Muscle layer of duodenum (tissue), 2 donors: ENCODE measurements around the gene S100A8.
"Not testable (repeated sequence)": the region's sequence is repeated elsewhere in the genome, so short reads cannot be mapped to it uniquely, and the experiment has no call there.

Experiments used
- H3K27ac ChIP-seq: one replicate; pipeline ENCODE4 v1.7.0; 2013; ENCODE audit warnings: mild to moderate bottlenecking, low read length
- H3K27me3 ChIP-seq: one replicate; pipeline ENCODE4 v1.7.0; 2013; ENCODE audit warnings: low read depth, mild to moderate bottlenecking, control low read depth, low read length
- H3K36me3 ChIP-seq, 2 donors: one replicate each; pipeline ENCODE4 v1.7.0; 2013; ENCODE audit warnings: low read length in 2 of 2, control low read depth in 1 of 2, mild to moderate bottlenecking in 1 of 2; ENCODE audit not compliant: insufficient read depth in 2 of 2, control insufficient read depth in 1 of 2
- H3K4me1 ChIP-seq, 2 donors: one replicate each; pipeline ENCODE4 v1.7.0; 2013; ENCODE audit warnings: low read length in 2 of 2, mild to moderate bottlenecking in 2 of 2, control low read depth in 1 of 2, moderate library complexity in 1 of 2; ENCODE audit not compliant: insufficient read depth in 2 of 2, control insufficient read depth in 1 of 2
- H3K4me3 ChIP-seq, 2 donors: one replicate each; pipeline ENCODE4 v1.7.0; 2013; ENCODE audit warnings: low read length in 2 of 2, low read depth in 1 of 2, mild to moderate bottlenecking in 1 of 2
- H3K9me3 ChIP-seq, 2 donors: one replicate each; pipeline ENCODE4 v1.7.0; 2013; ENCODE audit warnings: low read length in 2 of 2, control low read depth in 1 of 2, mild to moderate bottlenecking in 1 of 2; ENCODE audit not compliant: control insufficient read depth in 1 of 2
- donor health status: healthy.

Gene S100A8

DNA sequence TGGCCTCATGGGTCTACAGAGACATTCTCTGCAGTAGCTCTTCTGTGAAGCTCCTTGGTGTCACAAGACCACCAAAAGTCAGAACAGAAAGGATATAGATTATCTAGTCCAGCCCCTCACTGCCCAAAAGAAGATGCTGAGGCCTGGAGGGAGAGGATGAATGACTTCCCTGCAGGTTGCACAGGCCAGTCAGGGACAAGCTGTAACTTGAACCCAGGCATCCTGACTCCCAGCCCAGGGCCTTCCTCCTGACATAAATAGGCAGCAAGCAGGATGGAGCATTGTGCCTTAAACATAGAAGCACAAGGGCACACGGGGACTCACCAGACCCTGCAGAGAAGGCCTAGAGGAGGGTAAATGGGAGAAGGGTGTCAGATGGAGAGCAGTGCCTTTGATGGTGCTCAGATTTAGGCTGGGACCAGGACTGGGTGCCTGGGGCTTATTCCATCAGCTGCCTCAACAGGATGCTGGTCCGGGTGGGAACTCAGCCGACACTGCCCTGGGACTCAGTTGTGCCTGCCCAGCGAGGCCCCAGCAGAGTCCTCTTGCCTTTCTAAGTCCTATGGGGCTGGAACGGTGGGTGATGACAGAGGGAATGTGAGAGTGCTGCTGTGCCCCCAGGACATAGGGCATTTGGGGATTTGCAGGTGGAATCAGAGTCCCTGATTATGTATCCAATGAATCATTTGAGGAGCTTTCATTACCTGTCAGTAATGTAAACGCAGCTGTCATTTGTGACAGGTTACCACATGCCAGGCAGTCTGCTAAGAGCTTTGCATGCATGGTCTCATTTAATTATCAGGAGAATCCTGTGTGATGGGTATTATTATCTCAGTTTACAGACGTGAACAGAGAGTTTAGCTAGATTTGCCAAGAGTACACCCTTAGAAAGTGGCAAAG lies 38.6 kb upstream of the S100A8 start:
- Histone ChIP-seq H3K27me3 (no peaks in the 10 kb centered on the region), H3K27ac (no peak overlapping the region)

DNA sequence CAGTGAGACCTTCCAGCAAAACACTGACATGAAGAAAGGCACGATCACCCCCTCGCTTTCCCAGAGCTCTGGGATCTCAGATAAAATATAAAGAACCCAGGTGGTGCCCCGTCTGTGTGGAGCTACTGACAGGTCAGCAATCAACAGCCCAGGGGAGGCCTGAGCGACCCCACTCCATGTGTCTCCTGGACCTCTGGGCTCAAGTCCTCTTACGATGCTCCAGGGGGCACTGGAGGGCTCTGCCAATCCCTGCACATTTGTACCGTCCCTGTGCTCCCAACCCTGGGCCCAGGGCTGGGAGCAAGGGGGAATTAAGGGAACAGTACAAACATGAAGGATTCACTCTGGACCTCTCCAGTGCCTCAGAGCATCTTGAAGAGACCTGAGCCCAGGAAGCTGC lies 37.9 kb upstream of the S100A8 start:
- H3K27ac ChIP-seq: no peak overlapping the region
- H3K4me1 ChIP-seq: no peaks in the 10 kb centered on the region
- H3K27me3 ChIP-seq: no peaks in the 10 kb centered on the region
- H3K9me3 ChIP-seq: no peaks in the 10 kb centered on the region
- no peak overlapping the region for H3K4me3 ChIP-seq
- no peaks in the 10 kb centered on the region for H3K36me3 ChIP-seq

More for the DNA sequence above, 38.6 kb upstream of the S100A8 start:
- Histone ChIP-seq H3K4me3 (no peak overlapping the region), H3K36me3 (no peaks in the 10 kb centered on the region), H3K4me1 (no peaks in the 10 kb centered on the region), H3K9me3 (no peaks in the 10 kb centered on the region)

DNA sequence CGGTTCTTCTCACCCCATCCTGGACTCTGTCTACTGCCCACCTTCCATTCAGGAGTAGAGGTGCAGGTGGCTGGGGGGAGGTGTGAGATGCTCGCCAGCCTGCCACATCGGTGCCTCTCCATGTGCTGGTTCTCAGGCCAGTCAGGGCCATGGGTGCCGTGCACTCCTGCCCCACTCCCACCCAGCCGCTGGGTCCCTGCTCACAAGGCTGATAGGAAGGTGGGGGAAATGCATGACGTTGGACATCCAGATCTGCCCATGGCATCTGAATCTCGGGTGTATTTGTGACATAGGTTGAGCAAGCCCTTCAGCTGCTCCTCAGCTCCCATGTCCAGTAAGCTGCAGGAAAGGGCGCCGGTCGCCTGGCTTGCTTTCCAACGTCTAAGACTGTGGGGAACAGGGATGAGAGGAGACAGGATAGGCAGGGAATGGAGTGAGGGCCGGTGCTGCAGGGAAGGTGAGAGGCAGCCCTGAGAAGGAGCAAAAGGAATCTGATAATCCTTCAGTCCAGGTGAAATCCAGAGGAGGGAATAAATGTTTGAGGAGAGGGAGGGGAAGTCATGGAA lies 37.3 kb upstream of the S100A8 start:
- Histone ChIP-seq H3K27me3 (no peaks in the 10 kb centered on the region), H3K9me3 (no peaks in the 10 kb centered on the region), H3K4me3 (no peak overlapping the region), H3K4me1 (no peaks in the 10 kb centered on the region), H3K36me3 (no peaks in the 10 kb centered on the region), H3K27ac (no peak overlapping the region)

DNA sequence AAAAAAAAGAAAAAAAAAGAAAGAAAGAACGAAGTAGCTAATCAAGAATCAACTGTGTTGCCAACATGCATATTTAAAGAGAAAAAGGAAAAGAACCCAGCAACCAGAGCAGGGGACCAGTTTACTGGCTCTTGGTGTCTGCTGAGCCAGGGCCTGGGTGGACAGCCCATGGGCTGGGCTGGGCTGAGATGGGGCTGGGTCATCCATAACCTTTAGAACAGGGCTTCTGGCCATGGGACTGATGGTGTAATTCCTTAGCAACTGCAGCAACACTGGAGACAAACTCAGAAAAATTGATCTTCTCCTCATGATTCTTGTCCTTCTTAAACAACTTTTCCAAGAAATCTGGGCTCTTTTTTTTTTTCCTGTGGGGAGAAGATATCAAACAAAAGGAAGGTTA lies 35.9 kb upstream of the S100A8 start:
- Histone ChIP-seq H3K4me3 (no peak overlapping the region), H3K9me3 (no peaks in the 10 kb centered on the region), H3K27me3 (no peaks in the 10 kb centered on the region), H3K27ac (no peak overlapping the region), H3K36me3 (no peaks in the 10 kb centered on the region), H3K4me1 (no peaks in the 10 kb centered on the region)

DNA sequence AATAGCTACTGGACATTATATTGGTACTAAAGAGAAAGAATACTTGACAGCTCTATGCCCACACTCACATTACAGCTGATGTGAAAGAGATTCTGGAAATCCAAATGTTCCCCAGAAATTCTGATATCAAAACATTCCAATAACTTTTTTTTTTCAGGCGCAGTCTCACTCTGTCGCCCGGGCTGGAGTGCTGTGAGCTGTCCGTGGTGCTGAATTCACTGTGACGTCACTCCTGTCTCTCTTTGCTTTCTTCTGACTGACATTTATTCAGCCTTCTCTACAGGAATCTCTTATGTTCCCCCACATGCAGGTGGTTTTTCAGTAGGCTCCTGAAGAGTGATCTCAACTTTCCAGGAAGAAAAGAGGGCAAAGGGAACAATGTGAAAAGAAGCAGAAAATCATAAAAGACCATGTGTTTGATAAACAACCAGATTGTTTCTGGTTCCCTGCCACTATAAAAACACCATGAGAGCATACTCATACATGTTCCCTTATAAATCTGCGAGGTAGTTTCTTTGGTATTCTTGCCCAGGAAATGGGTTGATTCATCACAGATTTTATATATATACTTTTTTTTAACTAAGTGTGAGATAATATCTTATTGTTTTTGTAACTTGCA lies 31.7 kb upstream of the S100A8 start:
- Histone ChIP-seq H3K36me3 (no peaks in the 10 kb centered on the region), H3K27me3 (no peaks in the 10 kb centered on the region), H3K9me3 (no peaks in the 10 kb centered on the region), H3K27ac (no peak overlapping the region), H3K4me3 (no peak overlapping the region), H3K4me1 (no peaks in the 10 kb centered on the region)

DNA sequence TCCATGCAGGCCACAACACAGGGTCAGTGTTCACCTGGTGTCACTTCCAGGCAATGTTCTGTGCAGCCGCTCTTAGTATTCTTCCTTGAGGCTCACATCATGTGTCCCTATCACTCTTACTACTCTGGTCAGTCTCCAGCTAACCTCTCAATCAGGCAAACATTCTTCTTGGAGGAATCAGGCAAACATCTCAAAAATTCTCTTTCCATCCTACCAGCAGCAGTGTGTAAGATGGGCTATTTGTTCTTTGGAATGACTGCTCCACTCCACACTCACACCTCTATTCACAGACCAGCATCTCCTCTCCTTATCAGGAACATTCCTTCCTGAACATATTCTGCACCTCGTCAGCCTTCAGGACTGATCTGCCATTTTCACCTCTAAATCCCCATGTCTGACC lies 29.4 kb upstream of the S100A8 start:
- Histone ChIP-seq H3K9me3 (no peaks in the 10 kb centered on the region), H3K27me3 (no peaks in the 10 kb centered on the region), H3K4me3 (no peak overlapping the region), H3K4me1 (no peaks in the 10 kb centered on the region), H3K27ac (no peak overlapping the region), H3K36me3 (no peaks in the 10 kb centered on the region)

DNA sequence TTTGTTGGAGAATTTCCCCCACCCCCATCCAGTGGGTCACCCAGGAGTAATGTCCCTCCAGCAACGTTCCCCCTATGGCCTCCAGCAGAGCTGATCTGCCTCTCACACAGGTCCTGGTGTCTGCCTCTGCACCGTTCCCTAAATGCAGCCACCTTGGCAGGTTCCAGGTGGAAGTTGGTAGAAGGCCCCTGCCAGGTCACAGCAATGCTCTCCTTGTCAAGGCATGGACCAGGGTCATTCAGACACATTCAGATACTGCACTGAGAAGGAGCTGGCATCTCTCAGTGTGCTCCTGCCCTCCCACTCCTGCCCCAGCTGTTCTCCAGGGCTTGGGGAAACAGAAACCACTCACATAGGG lies 28.5 kb upstream of the S100A8 start:
- H3K9me3 ChIP-seq, H3K36me3 ChIP-seq, H3K27me3 ChIP-seq: not testable (repeated sequence)

DNA sequence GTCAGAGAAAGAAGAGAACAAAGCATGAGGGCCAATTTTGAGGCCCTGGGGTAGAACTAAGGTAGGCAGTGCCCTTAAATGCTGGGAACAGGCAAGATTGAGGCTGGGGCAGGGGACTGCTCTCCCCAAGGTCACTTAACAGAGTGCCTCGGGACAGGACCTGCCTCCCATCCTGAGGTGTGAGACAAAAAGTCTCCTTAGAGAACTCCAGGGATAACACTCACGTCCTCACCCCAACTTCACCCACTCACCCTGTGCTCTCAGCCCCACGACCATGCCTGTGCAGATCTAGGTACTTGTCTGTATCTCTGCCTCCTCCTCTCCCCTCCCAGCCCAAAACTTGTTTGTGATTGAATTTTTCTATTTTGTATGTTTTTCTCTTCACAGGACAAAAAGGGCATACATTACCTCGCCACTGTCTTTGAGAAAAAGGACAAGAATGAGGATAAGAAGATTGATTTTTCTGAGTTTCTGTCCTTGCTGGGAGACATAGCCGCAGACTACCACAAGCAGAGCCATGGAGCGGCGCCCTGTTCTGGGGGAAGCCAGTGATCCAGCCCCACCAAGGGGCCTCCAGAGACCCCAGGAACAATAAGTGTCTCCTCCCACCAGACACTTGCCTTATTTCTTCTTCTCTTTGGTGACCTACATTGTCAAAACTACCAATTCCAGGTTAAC lies 28.0 kb upstream of the S100A8 start:
- not testable (repeated sequence) for H3K4me1 ChIP-seq, H3K9me3 ChIP-seq, H3K4me3 ChIP-seq, H3K36me3 ChIP-seq, H3K27me3 ChIP-seq, H3K27ac ChIP-seq

More for the DNA sequence above, 28.5 kb upstream of the S100A8 start:
- H3K27ac ChIP-seq, H3K4me1 ChIP-seq, H3K4me3 ChIP-seq: not testable (repeated sequence)

DNA sequence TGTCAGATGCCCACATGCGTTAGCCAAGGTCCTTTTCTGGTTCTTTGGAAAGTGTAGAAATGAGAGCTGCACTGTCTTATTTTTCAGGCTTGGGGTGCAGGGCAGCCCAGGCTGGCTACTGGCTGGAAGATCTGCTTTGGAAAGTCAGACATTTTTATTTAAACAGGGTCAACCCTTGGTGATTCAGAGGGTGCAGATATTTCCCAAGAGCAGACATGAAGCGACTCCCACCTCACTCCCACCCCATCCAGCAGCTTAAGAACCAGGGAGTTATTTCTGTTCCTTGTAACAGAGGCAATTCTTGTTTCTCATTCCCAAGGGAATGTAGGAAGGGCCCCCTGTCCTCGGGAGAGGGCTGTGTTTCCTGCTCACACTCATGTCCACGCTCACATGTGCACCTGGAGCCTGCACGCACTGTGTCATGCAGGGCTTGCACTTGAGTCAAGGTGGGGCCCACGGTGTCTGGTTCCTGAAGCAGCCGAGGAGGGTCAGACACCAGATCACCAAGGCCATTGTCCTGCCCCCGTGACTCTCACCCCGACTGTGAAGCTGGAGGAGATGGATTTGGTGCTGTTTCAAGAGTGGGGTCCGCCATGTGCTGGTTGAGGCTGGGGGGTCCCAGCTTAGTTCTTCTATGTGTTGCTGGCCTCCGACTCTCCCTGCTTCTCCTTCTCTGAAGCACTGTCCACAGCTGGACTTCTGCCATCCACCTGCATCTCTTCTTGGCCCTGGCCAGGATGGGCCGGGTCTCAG lies 26.4 kb upstream of the S100A8 start:
- H3K36me3 ChIP-seq: no peaks in the 10 kb centered on the region
- H3K27ac ChIP-seq: no peak overlapping the region
- no peaks in the 10 kb centered on the region for H3K27me3 ChIP-seq
- H3K4me1 ChIP-seq: no peaks in the 10 kb centered on the region
- H3K4me3 ChIP-seq: no peak overlapping the region
- H3K9me3 ChIP-seq: no peaks in the 10 kb centered on the region

DNA sequence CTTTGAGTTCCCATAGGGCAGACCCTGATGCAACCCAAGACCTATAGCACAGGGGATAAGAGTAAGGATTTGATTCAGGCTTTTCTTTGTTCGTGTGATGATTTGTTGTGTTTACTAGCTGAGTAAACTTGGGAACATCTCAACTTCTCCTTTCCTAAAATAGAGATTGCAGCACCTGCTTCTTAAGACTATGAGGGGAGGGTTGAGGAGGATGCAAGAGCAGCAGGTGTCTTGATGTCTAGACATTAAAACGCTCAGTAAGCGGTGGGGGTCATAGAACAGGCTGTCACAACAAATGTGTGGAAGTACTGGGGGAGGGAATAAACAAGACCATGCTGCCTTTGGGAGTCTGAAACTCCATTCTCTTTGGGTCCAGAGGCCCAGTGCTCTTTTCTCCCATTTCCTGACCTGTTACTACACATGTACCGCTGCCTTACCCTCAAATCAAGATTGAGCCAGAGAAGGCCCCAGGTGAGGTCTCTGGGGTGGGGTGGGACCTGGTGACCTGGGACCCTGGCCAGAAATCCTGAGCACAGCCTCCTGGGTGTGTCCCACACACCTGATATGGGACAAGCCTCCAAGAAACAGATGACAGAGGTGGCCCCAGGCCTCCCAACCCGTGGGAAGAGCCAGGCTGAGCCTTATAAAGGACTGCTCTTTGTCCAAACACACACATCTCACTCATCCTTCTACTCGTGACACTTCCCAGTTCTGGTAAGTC lies 25.1 kb upstream of the S100A8 start, which contains the start of gene S100A7A:
S100A7A (plus strand) TSS at position 671 of the 721 bp plus-strand sequence. CDS start 1,563 bp downstream, outside the sequence.
- Histone ChIP-seq H3K36me3 (no peaks in the 10 kb centered on the region), H3K4me3 (no peak within 1 kb of the TSS), H3K27ac (no peak within 1 kb of the TSS), H3K4me1 (no peaks in the 10 kb centered on the region), H3K9me3 (no peaks in the 10 kb centered on the region), H3K27me3 (no peaks in the 10 kb centered on the region)
